Measurements from ENCODE around the gene C3orf62.

DNA sequence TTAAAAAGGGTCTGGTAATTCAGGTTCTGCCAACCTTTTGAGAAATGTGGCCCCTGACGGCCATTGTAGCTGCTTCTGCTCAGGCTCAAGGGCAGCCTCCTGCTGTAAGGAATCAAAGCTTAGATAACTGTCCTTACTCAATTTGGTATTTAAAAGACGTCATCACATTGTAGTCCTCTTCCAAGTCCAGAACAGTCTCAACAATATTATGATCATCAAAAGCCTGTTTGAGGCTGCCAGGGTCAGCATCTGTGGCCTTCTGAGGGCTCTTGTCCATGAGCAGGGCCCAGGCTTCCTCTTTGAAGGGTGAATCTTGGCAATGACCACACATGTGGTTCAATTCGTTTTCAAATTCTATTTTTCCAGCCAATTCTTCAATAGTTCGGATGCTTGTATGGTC is 6.0 kb downstream of the C3orf62 start:
- TF ChIP-seq, protein P1, sequence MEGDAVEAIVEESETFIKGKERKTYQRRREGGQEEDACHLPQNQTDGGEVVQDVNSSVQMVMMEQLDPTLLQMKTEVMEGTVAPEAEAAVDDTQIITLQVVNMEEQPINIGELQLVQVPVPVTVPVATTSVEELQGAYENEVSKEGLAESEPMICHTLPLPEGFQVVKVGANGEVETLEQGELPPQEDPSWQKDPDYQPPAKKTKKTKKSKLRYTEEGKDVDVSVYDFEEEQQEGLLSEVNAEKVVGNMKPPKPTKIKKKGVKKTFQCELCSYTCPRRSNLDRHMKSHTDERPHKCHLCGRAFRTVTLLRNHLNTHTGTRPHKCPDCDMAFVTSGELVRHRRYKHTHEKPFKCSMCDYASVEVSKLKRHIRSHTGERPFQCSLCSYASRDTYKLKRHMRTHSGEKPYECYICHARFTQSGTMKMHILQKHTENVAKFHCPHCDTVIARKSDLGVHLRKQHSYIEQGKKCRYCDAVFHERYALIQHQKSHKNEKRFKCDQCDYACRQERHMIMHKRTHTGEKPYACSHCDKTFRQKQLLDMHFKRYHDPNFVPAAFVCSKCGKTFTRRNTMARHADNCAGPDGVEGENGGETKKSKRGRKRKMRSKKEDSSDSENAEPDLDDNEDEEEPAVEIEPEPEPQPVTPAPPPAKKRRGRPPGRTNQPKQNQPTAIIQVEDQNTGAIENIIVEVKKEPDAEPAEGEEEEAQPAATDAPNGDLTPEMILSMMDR (conservative IDR thresholded peaks at IDR 0.05; ENCODE audit: low read depth, low read length), result no peak
- TF ChIP-seq MAZ (IDR thresholded peaks at IDR 0.05; ENCODE audit: borderline replicate concordance, low read depth, low read length) (no peak), POLR2A (IDR thresholded peaks at IDR 0.05; ENCODE audit: low read depth, low read length) (no peak), SMC3 (IDR thresholded peaks at IDR 0.05; ENCODE audit: low read depth, low read length) (no peak), CEBPB (IDR thresholded peaks at IDR 0.05; ENCODE audit: low read depth, low read length) (no peak), MXI1 (IDR thresholded peaks at IDR 0.05; ENCODE audit: borderline replicate concordance, low read depth, low read length) (no peak), RFX5 (IDR thresholded peaks at IDR 0.05; ENCODE audit: low read depth, low read length) (no peak), RAD21 (IDR thresholded peaks at IDR 0.05; ENCODE audit: low read length) (no peak), NFE2L2 (IDR thresholded peaks at IDR 0.05; ENCODE audit: low read depth, low read length) (no peak), FOS (IDR thresholded peaks at IDR 0.05; ENCODE audit: low read depth, low read length) (no peak), RCOR1 (IDR thresholded peaks at IDR 0.05; ENCODE audit: insufficient replicate concordance, low read length) (no peak), BHLHE40 (IDR thresholded peaks at IDR 0.05; ENCODE audit: low read depth, low read length) (no peak)
- TF ChIP-seq, protein P2, sequence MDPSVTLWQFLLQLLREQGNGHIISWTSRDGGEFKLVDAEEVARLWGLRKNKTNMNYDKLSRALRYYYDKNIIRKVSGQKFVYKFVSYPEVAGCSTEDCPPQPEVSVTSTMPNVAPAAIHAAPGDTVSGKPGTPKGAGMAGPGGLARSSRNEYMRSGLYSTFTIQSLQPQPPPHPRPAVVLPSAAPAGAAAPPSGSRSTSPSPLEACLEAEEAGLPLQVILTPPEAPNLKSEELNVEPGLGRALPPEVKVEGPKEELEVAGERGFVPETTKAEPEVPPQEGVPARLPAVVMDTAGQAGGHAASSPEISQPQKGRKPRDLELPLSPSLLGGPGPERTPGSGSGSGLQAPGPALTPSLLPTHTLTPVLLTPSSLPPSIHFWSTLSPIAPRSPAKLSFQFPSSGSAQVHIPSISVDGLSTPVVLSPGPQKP (IDR thresholded peaks at IDR 0.05; ENCODE audit: borderline replicate concordance, low read depth, low read length), result no peak
- TF ChIP-seq, protein P3, sequence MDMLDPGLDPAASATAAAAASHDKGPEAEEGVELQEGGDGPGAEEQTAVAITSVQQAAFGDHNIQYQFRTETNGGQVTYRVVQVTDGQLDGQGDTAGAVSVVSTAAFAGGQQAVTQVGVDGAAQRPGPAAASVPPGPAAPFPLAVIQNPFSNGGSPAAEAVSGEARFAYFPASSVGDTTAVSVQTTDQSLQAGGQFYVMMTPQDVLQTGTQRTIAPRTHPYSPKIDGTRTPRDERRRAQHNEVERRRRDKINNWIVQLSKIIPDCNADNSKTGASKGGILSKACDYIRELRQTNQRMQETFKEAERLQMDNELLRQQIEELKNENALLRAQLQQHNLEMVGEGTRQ (IDR thresholded peaks at IDR 0.05; ENCODE audit: low read depth, low read length), result no peak
